ENCODE results near the gene IFIT2.

- no peak for TF ChIP-seq CTCF (IDR thresholded peaks at IDR 0.05)
- no peak for TF ChIP-seq POLR2A (IDR thresholded peaks at IDR 0.05)
- no peak for TF ChIP-seq EP300 (IDR thresholded peaks at IDR 0.05)
These were observed 36.9 kb downstream of the IFIT2 start for GRCh38 chr10:89338713-89339112.
